Nephron progenitor cell (in vitro differentiated cells): ENCODE results near the gene RILP.

Experiments used
- DNase-seq: peaks from one replicate; pipeline ENCODE4 v3.0.0; 2021
- H3K27ac Mint-ChIP-seq: 2 replicates; pipeline ENCODE4 v1.8.0; 2021; ENCODE audit warnings: mild to moderate bottlenecking, moderate library complexity, mixed read lengths
- H3K27me3 Mint-ChIP-seq: 2 replicates; pipeline ENCODE4 v1.8.0; 2021; ENCODE audit warnings: mild to moderate bottlenecking, low read depth, mixed read lengths; ENCODE audit not compliant: poor library complexity
- H3K36me3 Mint-ChIP-seq: 2 replicates; pipeline ENCODE4 v1.8.0; 2021; ENCODE audit warnings: low read depth, mixed read lengths
- H3K4me1 Mint-ChIP-seq: 2 replicates; pipeline ENCODE4 v1.8.0; 2021; ENCODE audit warnings: mixed read lengths
- H3K4me3 Mint-ChIP-seq: 2 replicates; pipeline ENCODE4 v1.8.0; 2021; ENCODE audit warnings: mild to moderate bottlenecking, moderate library complexity, mixed read lengths
- H3K9me3 Mint-ChIP-seq: 2 replicates; pipeline ENCODE4 v1.8.0; 2021; ENCODE audit warnings: mild to moderate bottlenecking, moderate library complexity, mixed read lengths
- TF ChIP-seq, protein P1 (sequence below): fragments of 200-600 bp; sonication (generic); IDR thresholded peaks from 2 replicates; pipeline ENCODE4 v1.5.0; 2021; ENCODE audit warnings: antibody characterized with exemption

The RILP gene

DNA sequence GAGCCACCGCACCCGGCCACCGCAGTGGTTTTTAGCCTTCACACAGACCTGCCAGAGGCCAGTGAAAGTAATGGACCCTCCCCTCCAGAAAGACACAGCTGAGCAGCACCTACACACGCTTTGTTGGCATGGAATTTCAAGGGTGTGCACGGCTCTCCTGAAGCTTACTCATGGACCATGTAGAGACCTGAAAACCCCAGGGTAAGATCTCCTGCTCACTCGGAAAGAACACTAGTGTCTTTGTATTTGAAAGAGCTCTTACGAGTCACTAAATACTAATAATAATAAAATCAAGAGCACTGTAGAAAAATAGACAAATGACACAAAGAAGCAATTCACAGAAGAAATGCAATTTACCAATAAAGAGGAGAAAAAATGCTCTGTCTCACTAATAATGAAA is 41.0 kb downstream of the RILP start:
- Mint-ChIP-seq H3K4me1 (peaks cover 46% of the 10 kb centered on the region), H3K27ac (no peak overlapping the region), H3K27me3 (peaks cover 2% of the 10 kb centered on the region), H3K36me3 (no peaks in the 10 kb centered on the region), H3K9me3 (no peaks in the 10 kb centered on the region), H3K4me3 (no peak overlapping the region)
- TF ChIP-seq, protein P1, sequence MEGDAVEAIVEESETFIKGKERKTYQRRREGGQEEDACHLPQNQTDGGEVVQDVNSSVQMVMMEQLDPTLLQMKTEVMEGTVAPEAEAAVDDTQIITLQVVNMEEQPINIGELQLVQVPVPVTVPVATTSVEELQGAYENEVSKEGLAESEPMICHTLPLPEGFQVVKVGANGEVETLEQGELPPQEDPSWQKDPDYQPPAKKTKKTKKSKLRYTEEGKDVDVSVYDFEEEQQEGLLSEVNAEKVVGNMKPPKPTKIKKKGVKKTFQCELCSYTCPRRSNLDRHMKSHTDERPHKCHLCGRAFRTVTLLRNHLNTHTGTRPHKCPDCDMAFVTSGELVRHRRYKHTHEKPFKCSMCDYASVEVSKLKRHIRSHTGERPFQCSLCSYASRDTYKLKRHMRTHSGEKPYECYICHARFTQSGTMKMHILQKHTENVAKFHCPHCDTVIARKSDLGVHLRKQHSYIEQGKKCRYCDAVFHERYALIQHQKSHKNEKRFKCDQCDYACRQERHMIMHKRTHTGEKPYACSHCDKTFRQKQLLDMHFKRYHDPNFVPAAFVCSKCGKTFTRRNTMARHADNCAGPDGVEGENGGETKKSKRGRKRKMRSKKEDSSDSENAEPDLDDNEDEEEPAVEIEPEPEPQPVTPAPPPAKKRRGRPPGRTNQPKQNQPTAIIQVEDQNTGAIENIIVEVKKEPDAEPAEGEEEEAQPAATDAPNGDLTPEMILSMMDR, result no peak
- DNase-seq, result no peak

DNA sequence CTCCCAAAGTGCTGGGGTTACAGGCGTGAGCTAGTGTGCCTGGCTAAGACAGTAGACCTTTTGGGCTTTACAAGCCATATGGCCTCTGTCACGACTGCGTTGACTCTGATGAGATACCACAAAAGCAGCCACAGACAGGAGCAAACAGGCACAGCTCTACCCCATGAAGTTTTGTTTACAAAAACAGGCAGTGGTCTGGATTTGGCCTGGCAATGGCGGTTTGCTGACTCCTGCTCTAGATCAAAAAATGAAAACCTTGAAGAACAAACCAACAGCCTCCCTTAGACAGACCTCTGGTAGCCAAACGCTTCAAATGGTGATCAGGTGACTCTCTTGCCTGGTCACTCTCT is 41.7 kb downstream of the RILP start:
- H3K27ac Mint-ChIP-seq, result no peak overlapping the region
- H3K4me1 Mint-ChIP-seq, result peaks cover 44% of the 10 kb centered on the region
- H3K36me3 Mint-ChIP-seq, result no peaks in the 10 kb centered on the region
- no peak overlapping the region for H3K4me3 Mint-ChIP-seq
- H3K27me3 Mint-ChIP-seq, result peaks cover 2% of the 10 kb centered on the region
- TF ChIP-seq, protein P1, result no peak
- H3K9me3 Mint-ChIP-seq, result no peaks in the 10 kb centered on the region
- DNase-seq, result no peak

DNA sequence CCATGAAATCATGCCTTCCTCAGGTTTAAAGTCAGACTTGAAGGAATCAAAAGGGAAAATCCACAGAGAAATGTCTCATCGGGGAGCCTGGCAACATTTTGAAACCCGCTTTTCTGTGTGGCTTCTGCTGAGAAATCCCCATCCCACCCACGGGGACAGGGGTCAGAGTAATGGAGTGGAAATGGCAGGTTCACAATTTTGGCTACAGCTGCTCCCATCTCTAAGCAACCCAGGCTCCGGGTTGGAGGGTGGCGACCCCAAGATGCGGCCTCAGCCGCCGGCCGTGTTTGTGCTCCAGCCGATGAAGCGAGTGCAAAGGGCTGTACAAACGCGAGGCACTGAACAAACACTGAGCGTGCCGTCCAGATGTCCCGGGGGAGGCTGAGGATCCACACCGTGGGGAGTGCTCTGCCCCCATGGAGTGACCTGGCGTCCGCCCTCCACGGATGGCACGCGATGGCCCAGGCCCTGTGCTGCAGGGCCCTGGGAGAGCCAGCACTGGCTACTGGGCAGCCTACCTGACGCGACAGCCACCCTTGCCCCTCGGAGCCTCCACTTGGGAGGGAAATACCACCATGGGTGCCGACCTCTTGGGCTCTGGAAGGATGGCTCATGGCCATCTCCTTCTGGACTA is 43.2 kb downstream of the RILP start:
- peaks cover 2% of the 10 kb centered on the region for H3K27me3 Mint-ChIP-seq
- H3K36me3 Mint-ChIP-seq, result peaks cover 4% of the 10 kb centered on the region
- no peak overlapping the region for H3K27ac Mint-ChIP-seq
- peaks cover 43% of the 10 kb centered on the region for H3K4me1 Mint-ChIP-seq
- DNase-seq, result peak; percentile 30
- H3K4me3 Mint-ChIP-seq, result no peak overlapping the region
- TF ChIP-seq, protein P1, result no peak
- peaks cover 7% of the 10 kb centered on the region for H3K9me3 Mint-ChIP-seq

DNA sequence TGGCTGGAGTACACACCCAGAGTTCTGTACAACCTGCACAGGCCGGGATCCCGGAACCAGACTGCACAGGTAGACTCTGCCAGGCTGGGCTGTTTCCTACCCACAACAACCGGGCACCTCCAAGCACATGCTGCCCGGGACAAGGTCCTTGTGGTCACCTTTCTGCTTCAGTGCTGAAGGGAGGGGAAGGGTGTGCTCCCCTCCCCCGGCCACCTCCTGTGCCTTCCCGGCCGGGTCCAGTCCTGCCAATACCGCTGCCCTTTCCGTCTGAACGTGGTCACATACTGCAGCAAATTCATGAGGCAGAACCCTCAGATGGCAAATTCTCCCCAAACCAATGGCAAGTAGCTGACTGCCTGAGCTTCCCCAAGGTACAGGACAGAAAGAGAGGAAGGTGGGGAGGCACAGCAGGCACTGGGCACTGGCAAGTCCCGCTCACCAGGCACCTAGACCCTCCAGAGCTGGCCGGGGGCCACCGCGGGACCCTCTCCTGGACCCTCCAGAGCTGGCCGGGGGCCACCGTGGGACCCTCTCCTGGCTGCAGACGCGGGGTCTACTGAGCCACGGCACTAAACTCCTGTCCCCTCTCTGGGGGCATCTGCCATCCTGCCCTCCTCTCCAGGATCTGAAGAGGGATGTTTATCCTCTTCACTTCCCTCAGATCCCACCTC is 43.9 kb downstream of the RILP start:
- H3K9me3 Mint-ChIP-seq, result peaks cover 13% of the 10 kb centered on the region
- peak overlapping the region; percentile 40 for H3K4me3 Mint-ChIP-seq
- H3K36me3 Mint-ChIP-seq, result peaks cover 9% of the 10 kb centered on the region
- H3K27me3 Mint-ChIP-seq, result no peaks in the 10 kb centered on the region
- no peak for DNase-seq
- peaks cover 43% of the 10 kb centered on the region for H3K4me1 Mint-ChIP-seq
- TF ChIP-seq, protein P1, result no peak
- H3K27ac Mint-ChIP-seq, result no peak overlapping the region

DNA sequence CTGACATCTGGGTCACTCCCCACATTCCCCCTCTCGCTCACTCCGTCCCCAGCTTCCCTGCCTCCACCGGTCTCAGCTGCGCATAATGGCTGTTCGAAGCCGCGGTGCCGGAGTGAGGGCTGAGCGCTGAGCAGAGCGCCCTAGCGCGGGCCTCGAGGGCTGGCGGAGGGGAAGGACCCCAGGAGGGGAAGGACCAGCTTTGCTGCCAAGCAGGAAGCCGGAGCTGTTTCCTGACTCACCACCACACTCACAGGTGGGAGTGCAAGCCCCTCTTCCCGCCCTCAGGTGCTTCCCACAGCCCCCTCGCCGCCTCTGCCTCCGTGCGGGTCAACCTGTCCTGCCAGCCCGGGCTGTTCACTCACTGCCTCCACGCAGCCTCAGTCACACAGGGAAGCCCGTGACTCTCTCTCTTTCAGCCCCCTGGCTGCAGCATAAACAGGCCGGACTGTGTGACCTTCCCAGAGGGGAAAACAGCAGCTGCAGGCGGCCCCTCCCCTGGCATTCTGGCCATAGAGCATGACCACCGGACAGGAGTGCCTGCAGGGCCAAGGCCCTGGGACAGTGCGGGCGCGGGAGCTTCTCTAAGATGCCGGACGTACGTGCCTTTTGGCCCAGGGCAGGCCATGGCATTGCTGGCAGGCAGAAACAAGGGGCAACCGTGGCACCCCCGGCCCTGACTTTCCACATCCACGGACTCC is 44.7 kb downstream of the RILP start:
- Mint-ChIP-seq H3K27me3 (peaks cover 5% of the 10 kb centered on the region), H3K4me3 (peak overlapping the region; percentile 28), H3K4me1 (peaks cover 43% of the 10 kb centered on the region), H3K27ac (peak overlapping the region; percentile 71), H3K9me3 (peaks cover 20% of the 10 kb centered on the region), H3K36me3 (peaks cover 12% of the 10 kb centered on the region)
- DNase-seq, result peak; percentile 49
- TF ChIP-seq, protein P1, result no peak
